GM23248 (cell line): ENCODE data around the gene MAGEB18.

ENCODE experiments used
- EZH2 ChIP-seq: fragments of 200-600 bp; sonication (generic); IDR thresholded peaks from 2 replicates; pipeline ENCODE4 v1.6.1; 2018; ENCODE audit warnings: antibody characterized with exemption, mild to moderate bottlenecking; ENCODE audit not compliant: insufficient read depth, poor library complexity, severe bottlenecking
- EZH2phosphoT487 ChIP-seq: fragments of 200-600 bp; sonication (generic); IDR thresholded peaks from 2 replicates; pipeline ENCODE4 v1.6.1; 2018; ENCODE audit warnings: antibody characterized with exemption, moderate library complexity, mild to moderate bottlenecking, low read depth; ENCODE audit not compliant: insufficient read depth

DNA sequence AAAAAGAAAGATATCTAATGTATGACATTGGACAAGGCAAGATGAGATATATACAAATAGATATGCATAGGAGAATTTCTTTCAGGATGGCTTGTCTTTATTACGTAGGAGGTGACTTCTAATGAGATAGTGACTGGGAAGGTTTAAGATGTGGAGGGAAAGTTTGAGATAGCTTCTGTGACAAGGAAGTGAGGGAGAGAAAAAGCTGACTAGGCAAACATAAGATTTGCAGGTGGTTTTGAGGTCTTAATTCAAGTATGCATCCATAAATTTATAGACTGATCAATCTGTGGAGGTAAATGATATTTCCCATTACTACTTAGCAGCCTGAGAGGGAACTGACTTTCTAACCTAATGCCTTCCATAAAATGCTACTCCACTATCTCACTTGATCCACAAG, 29.0 kb upstream of the MAGEB18 start:
- TF ChIP-seq EZH2 (no peak), EZH2phosphoT487 (no peak)
